NCI-H446 treated with DMSO at 0.1 percent for 48 hours (cell line): Measurements from ENCODE around the gene PEX12.
"Not testable (repeated sequence)": the region's sequence is repeated elsewhere in the genome, so short reads cannot be mapped to it uniquely, and the experiment has no call there.

ENCODE experiments used
- DNase-seq: peaks from one replicate; lab custom pipeline; 2025; lab: John Stamatoyannopoulos, UW

The PEX12 gene

GRCh38 chr17:35578929-35579432, 610 bp upstream of the PEX12 start:
- DNase-seq = no peak

- no peak for DNase-seq
Observed at GRCh38 chr17:35577830-35578196, 558 bp downstream of the PEX12 start.

GRCh38 chr17:35575759-35576158, 2.6 kb downstream of the PEX12 start:
- DNase-seq = no peak

GRCh38 chr17:35569405-35569804, 9.0 kb downstream of the PEX12 start:
- DNase-seq = no peak

GRCh38 chr17:35568561-35568960, 9.8 kb downstream of the PEX12 start:
- DNase-seq = no peak

GRCh38 chr17:35566968-35567367, 11.4 kb downstream of the PEX12 start:
- DNase-seq = no peak

- not testable (repeated sequence) for DNase-seq
Observed at GRCh38 chr17:35563181-35563580, 15.2 kb downstream of the PEX12 start.

- DNase-seq = no peak
Observed at GRCh38 chr17:35560703-35561102, 17.7 kb downstream of the PEX12 start, which contains the start of gene SLFN14. SLFN14 (minus strand) TSS chr17:35560819; CDS start chr17:35558062, 2,757 bp downstream.

GRCh38 chr17:35559495-35560210, 18.7 kb downstream of the PEX12 start:
- DNase-seq = no peak

GRCh38 chr17:35557353-35557752, 21.0 kb downstream of the PEX12 start:
- DNase-seq = no peak

- DNase-seq = no peak
Observed at GRCh38 chr17:35555691-35556090, 22.7 kb downstream of the PEX12 start.

- no peak for DNase-seq
Observed at GRCh38 chr17:35554668-35555067, 23.7 kb downstream of the PEX12 start.

GRCh38 chr17:35553310-35553709, 25.1 kb downstream of the PEX12 start:
- no peak for DNase-seq

- DNase-seq = no peak
Observed at GRCh38 chr17:35548978-35549377, 29.4 kb downstream of the PEX12 start.

- no peak for DNase-seq
Observed at GRCh38 chr17:35548208-35548810, 30.1 kb downstream of the PEX12 start.

- DNase-seq = no peak
Observed at GRCh38 chr17:35546487-35546886, 31.9 kb downstream of the PEX12 start.

GRCh38 chr17:35545150-35545549, 33.2 kb downstream of the PEX12 start:
- no peak for DNase-seq

- DNase-seq = no peak
Observed at GRCh38 chr17:35543856-35544255, 34.5 kb downstream of the PEX12 start.

- DNase-seq = no peak
Observed at GRCh38 chr17:35542990-35543389, 35.4 kb downstream of the PEX12 start.

- DNase-seq = no peak
Observed at GRCh38 chr17:35541434-35541833, 36.9 kb downstream of the PEX12 start.

- DNase-seq = no peak
Observed at GRCh38 chr17:35540589-35541404, 37.6 kb downstream of the PEX12 start.

- no peak for DNase-seq
Observed at GRCh38 chr17:35539659-35540026, 38.7 kb downstream of the PEX12 start.
